GM13976 (cell line): ENCODE measurements around the gene CELF2.

Source experiments
- DNase-seq: peaks from one replicate; pipeline ENCODE4 v3.0.0; 2012; ENCODE audit warnings: low spot score
- in situ Hi-C: fragments of 300-500 bp; cut with MboI; formaldehyde crosslinking; loops from one replicate; pipeline ENCODE4 v1.12.0; 2022; ENCODE audit warnings: low sequenced_read_pairs, mixed read lengths, inconsistent platforms; ENCODE audit not compliant: unreplicated experiment
- TF ChIP-seq, protein P1 (sequence below): IDR thresholded peaks from 2 replicates; pipeline ENCODE4 v1.5.1; 2012; ENCODE audit warnings: borderline replicate concordance, mild to moderate bottlenecking; ENCODE audit not compliant: insufficient read depth; ENCODE audit errors: extremely low read depth, missing control alignments, control extremely low read depth

Gene CELF2

DNA sequence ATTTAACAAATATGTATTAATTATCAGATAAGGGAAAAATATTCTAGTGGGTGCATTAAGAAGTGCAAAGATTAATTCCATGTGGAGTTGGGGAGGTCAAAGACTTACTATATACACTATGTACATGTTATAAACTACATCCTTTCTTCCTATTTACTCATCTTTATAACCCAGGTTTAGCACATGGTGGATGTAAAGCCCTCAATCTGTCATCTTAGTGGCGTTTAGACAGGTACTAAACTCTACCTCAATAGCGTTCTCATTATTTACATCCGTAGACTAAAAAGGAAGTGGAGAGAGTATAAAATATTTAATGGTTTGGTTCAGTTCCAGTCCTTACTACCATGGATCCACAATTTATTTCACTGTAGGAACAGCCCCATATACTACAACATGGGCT lies 14.8 kb upstream of the CELF2 start:
- TF ChIP-seq, protein P1, sequence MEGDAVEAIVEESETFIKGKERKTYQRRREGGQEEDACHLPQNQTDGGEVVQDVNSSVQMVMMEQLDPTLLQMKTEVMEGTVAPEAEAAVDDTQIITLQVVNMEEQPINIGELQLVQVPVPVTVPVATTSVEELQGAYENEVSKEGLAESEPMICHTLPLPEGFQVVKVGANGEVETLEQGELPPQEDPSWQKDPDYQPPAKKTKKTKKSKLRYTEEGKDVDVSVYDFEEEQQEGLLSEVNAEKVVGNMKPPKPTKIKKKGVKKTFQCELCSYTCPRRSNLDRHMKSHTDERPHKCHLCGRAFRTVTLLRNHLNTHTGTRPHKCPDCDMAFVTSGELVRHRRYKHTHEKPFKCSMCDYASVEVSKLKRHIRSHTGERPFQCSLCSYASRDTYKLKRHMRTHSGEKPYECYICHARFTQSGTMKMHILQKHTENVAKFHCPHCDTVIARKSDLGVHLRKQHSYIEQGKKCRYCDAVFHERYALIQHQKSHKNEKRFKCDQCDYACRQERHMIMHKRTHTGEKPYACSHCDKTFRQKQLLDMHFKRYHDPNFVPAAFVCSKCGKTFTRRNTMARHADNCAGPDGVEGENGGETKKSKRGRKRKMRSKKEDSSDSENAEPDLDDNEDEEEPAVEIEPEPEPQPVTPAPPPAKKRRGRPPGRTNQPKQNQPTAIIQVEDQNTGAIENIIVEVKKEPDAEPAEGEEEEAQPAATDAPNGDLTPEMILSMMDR = no peak
- no peak for DNase-seq
- in situ Hi-C loops = no loop called here

DNA sequence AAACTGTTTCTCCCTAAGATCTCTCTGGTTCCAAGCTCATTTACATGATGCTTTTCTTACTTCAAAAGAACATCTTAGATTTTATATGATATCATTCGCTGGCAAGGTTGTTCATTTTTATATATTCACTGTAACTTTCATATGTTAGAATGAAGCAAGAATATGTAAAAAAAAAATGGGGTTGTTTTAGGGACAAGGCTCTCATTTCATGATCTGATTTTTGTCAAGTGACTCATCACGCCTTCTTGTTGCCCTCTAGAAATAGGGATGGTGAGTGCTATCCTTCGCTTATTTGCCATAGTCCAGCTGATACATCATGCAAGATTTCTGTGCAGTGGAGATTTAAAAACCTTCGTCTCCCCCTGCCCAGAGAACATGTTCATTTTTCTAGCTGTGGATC lies 14.0 kb upstream of the CELF2 start:
- in situ Hi-C loops = no loop called here
- no peak for DNase-seq
- TF ChIP-seq, protein P1 = no peak

DNA sequence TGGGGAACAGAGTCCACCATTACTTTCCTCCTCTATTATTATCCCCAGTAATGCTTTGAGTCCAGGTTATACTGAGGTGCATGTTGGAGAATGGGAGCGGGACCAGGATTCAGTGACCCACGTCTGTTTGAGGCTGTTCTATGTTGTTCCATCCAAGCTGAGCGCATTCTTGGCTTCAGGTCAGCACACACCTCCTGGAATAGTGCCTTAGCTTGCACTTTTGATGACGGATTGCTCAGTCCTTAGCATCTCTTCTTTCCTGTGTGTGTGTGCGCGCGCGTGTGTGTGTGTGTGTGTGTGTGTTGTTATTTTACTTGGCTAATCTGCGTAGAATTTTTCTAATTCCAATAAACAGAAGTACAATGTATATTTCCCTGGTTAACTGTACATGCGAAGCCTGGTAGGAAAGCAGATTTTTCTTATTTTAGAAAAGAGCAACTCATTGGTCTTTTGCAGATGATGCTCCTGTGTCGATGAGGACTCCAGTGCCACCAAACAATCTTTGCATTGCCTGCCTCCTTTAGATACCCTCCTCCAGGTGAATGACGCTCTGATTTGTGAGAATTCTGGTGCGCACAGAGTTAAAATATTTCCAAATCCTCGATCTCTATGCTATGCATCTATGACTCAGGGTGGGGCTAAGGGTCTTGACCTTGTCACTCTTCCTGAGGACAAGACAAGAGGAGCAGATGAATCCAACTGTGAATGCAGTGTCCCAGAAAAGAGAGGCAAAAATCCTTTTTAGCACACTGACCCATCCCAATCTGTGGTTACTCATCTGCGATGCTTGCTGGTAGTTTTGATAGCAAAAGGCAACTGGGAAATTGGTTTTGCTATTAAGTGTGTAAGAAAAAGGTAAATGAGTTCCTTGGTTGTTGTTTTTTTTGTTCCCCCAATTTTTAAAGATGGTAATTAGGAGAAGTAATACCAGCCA lies 13.3 kb upstream of the CELF2 start:
- TF ChIP-seq, protein P1 = no peak
- in situ Hi-C loops = no loop called here
- no peak for DNase-seq

DNA sequence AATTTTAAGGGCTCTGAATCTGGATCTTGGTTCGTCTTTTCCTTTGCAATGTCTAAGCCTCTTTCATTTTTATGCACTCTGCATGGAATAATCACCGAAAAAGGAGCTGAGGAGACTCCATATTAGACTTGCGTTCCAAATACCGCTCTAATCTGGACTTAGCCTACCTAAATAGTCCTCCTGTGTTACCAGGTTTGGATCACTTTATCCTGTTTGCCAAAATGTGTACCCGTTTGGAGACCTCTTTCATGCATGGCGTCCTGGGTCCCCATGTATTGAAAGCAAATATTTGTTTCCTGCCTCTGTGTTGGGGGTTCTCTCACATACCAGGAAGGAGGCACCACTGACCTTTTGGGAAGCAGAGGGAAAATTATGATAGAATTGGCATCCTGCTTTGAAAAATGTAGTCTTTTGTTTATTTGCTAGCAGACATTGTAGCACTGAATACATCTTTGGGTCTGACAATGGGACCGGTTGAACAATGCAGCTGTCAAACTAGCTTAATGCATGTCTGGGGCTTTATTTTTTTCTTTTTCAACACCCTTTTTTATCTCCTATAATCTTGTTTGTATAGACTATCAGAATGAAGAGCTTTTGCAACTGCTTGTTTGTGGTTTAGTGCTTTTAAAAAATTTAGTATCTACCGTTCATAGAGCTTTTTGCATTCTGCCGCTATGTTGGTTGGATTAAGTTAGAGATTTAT lies 11.8 kb upstream of the CELF2 start:
- TF ChIP-seq, protein P1 = no peak
- DNase-seq = no peak
- in situ Hi-C loops = no loop called here

DNA sequence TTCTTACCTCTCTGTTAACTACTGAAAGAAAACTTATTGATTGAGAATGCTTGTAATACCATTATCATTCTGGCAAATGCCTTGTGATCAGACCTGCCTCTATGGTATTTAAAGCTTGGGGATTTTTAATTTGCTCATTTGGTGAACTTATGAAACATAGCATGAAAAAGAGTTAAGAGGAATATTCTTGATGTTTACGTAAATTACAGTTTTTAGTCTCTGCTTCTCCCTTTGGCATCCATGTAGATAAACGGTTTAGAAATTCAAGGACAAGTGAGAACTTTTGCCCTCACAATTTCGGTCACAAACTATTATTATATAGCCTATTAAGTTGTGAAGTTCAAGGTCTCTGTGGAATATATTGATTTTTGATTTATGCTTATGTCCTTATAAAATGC lies 11.2 kb upstream of the CELF2 start:
- in situ Hi-C loops = no loop called here
- TF ChIP-seq, protein P1 = no peak
- DNase-seq = no peak

DNA sequence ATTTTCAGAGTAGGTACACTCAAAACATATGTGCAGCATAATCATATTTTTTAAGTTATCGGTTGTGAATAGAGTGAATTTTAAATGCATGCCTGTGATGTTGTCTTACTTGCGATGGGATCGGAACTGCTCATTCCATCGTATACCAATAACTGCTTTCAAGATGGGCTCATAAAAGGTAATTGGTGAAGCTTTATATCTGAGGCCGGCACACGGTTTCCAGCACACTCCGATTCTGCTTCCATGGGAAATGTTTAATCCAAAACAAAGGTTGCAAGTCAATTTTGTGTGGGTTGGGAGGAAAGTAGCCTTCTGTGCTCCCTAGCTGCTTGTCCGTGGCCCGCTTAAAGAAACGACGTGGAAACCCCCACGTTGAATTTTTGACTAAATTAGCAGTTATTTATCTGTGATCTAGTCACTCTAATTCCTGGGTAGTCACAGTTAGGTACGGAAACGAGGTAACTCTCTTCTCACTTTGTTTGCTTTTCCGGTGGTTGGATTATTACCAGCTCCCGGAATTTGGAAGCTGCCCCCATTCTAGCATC lies 10.1 kb upstream of the CELF2 start:
- in situ Hi-C loops = no loop called here
- no peak for DNase-seq
- TF ChIP-seq, protein P1 = no peak
